ENCODE data around the gene IMPG2.

DNA sequence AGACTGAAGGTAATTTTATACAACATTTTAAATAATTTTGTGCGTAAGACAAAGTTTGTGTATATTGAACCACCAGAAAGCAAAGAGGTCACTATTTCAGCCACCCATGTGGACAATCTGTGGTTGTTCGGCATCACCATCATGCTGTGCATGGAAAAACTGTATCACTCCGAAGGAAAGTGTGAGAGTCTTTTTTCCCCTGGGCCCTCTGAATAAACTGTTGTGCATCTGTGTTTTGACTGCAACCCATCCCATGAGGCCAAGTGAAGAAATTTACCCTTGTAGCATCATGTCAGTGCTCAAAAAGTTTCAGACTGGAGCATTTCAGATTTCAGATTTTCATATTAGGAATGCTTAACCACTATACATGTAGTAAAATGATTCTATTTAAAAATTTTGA lies 85.3 kb downstream of the IMPG2 start:
- TF ChIP-seq, protein P1, sequence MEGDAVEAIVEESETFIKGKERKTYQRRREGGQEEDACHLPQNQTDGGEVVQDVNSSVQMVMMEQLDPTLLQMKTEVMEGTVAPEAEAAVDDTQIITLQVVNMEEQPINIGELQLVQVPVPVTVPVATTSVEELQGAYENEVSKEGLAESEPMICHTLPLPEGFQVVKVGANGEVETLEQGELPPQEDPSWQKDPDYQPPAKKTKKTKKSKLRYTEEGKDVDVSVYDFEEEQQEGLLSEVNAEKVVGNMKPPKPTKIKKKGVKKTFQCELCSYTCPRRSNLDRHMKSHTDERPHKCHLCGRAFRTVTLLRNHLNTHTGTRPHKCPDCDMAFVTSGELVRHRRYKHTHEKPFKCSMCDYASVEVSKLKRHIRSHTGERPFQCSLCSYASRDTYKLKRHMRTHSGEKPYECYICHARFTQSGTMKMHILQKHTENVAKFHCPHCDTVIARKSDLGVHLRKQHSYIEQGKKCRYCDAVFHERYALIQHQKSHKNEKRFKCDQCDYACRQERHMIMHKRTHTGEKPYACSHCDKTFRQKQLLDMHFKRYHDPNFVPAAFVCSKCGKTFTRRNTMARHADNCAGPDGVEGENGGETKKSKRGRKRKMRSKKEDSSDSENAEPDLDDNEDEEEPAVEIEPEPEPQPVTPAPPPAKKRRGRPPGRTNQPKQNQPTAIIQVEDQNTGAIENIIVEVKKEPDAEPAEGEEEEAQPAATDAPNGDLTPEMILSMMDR (IDR thresholded peaks at IDR 0.05), result no peak
- TF ChIP-seq, protein P2, sequence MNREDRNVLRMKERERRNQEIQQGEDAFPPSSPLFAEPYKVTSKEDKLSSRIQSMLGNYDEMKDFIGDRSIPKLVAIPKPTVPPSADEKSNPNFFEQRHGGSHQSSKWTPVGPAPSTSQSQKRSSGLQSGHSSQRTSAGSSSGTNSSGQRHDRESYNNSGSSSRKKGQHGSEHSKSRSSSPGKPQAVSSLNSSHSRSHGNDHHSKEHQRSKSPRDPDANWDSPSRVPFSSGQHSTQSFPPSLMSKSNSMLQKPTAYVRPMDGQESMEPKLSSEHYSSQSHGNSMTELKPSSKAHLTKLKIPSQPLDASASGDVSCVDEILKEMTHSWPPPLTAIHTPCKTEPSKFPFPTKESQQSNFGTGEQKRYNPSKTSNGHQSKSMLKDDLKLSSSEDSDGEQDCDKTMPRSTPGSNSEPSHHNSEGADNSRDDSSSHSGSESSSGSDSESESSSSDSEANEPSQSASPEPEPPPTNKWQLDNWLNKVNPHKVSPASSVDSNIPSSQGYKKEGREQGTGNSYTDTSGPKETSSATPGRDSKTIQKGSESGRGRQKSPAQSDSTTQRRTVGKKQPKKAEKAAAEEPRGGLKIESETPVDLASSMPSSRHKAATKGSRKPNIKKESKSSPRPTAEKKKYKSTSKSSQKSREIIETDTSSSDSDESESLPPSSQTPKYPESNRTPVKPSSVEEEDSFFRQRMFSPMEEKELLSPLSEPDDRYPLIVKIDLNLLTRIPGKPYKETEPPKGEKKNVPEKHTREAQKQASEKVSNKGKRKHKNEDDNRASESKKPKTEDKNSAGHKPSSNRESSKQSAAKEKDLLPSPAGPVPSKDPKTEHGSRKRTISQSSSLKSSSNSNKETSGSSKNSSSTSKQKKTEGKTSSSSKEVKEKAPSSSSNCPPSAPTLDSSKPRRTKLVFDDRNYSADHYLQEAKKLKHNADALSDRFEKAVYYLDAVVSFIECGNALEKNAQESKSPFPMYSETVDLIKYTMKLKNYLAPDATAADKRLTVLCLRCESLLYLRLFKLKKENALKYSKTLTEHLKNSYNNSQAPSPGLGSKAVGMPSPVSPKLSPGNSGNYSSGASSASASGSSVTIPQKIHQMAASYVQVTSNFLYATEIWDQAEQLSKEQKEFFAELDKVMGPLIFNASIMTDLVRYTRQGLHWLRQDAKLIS (CRISPR knock-in tag; IDR thresholded peaks at IDR 0.05; ENCODE audit: borderline replicate concordance), result no peak
- no peak for TF ChIP-seq CREB1 (CRISPR knock-in tag; IDR thresholded peaks at IDR 0.05)
- TF ChIP-seq, protein P3, sequence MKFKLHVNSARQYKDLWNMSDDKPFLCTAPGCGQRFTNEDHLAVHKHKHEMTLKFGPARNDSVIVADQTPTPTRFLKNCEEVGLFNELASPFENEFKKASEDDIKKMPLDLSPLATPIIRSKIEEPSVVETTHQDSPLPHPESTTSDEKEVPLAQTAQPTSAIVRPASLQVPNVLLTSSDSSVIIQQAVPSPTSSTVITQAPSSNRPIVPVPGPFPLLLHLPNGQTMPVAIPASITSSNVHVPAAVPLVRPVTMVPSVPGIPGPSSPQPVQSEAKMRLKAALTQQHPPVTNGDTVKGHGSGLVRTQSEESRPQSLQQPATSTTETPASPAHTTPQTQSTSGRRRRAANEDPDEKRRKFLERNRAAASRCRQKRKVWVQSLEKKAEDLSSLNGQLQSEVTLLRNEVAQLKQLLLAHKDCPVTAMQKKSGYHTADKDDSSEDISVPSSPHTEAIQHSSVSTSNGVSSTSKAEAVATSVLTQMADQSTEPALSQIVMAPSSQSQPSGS (CRISPR knock-in tag; IDR thresholded peaks at IDR 0.05; ENCODE audit: borderline replicate concordance, low read depth), result no peak
- TF ChIP-seq, protein P4, sequence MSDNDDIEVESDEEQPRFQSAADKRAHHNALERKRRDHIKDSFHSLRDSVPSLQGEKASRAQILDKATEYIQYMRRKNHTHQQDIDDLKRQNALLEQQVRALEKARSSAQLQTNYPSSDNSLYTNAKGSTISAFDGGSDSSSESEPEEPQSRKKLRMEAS (CRISPR knock-in tag; IDR thresholded peaks at IDR 0.05), result no peak
- TF ChIP-seq, protein P5, sequence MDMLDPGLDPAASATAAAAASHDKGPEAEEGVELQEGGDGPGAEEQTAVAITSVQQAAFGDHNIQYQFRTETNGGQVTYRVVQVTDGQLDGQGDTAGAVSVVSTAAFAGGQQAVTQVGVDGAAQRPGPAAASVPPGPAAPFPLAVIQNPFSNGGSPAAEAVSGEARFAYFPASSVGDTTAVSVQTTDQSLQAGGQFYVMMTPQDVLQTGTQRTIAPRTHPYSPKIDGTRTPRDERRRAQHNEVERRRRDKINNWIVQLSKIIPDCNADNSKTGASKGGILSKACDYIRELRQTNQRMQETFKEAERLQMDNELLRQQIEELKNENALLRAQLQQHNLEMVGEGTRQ (CRISPR knock-in tag; IDR thresholded peaks at IDR 0.05), result no peak
- TF ChIP-seq, protein P6, sequence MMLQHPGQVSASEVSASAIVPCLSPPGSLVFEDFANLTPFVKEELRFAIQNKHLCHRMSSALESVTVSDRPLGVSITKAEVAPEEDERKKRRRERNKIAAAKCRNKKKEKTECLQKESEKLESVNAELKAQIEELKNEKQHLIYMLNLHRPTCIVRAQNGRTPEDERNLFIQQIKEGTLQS (CRISPR knock-in tag; conservative IDR thresholded peaks at IDR 0.05), result no peak
- TF ChIP-seq, protein P7, sequence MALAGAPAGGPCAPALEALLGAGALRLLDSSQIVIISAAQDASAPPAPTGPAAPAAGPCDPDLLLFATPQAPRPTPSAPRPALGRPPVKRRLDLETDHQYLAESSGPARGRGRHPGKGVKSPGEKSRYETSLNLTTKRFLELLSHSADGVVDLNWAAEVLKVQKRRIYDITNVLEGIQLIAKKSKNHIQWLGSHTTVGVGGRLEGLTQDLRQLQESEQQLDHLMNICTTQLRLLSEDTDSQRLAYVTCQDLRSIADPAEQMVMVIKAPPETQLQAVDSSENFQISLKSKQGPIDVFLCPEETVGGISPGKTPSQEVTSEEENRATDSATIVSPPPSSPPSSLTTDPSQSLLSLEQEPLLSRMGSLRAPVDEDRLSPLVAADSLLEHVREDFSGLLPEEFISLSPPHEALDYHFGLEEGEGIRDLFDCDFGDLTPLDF (CRISPR knock-in tag; IDR thresholded peaks at IDR 0.05), result no peak
